Large intestine (tissue), 12 donors: ENCODE measurements around the gene C4B. TPM values are rescaled to one million over a fixed set of nuclear protein-coding genes. Genes with fewer than 3 reads are reported as not detected.
"Not testable (repeated sequence)": the region's sequence is repeated elsewhere in the genome, so short reads cannot be mapped to it uniquely, and the experiment has no call there.

Experiments
- DNase-seq, 2 donors: peaks; one replicate each; pipeline versions ENCODE4 v3.0.0 to v3.0.0-alpha.2; 2013
- H3K27ac ChIP-seq: one replicate; pipeline ENCODE4 v1.5.1; 2013; ENCODE audit warnings: low read length
- H3K27me3 ChIP-seq: 2 replicates; pipeline ENCODE4 v1.6.1; 2013; ENCODE audit warnings: low read length; ENCODE audit not compliant: control insufficient read depth, insufficient read depth
- H3K36me3 ChIP-seq: 2 replicates; pipeline ENCODE4 v1.6.1; 2013; ENCODE audit warnings: low read length; ENCODE audit not compliant: control insufficient read depth, insufficient read depth
- H3K4me1 ChIP-seq: one replicate; pipeline ENCODE4 v1.6.1; 2013; ENCODE audit warnings: low read length; ENCODE audit not compliant: control insufficient read depth, insufficient read depth
- H3K4me3 ChIP-seq: one replicate; pipeline ENCODE4 v1.5.1; 2013; ENCODE audit warnings: low read length
- H3K9me3 ChIP-seq: one replicate; pipeline ENCODE4 v1.6.1; 2013; ENCODE audit warnings: mild to moderate bottlenecking, low read depth, low read length, moderate library complexity; ENCODE audit not compliant: control insufficient read depth
- WGBS: methylation state at CpG from one replicate; pipeline ENCODE4 v1.1.5; 2013; ENCODE audit warnings: low lambda C conversion rate; ENCODE audit not compliant: insufficient coverage; 5-methylcytosine and 5-hydroxymethylcytosine counted together
- long read RNA-seq, 11 donors: transcript quantifications; one replicate each; lab custom pipeline, GENCODE V29; 2026
- polyA plus RNA-seq: library from polyadenylated mRNA; unstranded; fragments of 120-200 nt; gene quantifications from one replicate; pipeline ENCODE4 v1.2.1, GENCODE V29; 2013

The C4B gene
- 91.2 TPM for polyA plus RNA-seq
- long read RNA-seq, donor 1, full-length matches to known transcripts: 1 of 1 reads
- long read RNA-seq, donor 1, partial matches to known transcripts: 0 of 1 reads
- long read RNA-seq, donor 1, other reads (novel, unspliced or antisense): 0 of 1 reads
- long read RNA-seq, donor 2, full-length matches to known transcripts: 6 of 23 reads
- long read RNA-seq, donor 2, partial matches to known transcripts: 17 of 23 reads
- long read RNA-seq, donor 2, other reads (novel, unspliced or antisense): 0 of 23 reads
- long read RNA-seq, donor 3, partial matches to known transcripts: 12 of 12 reads
- long read RNA-seq, donor 3, other reads (novel, unspliced or antisense): 0 of 12 reads
- long read RNA-seq, donor 4: 0 reads
- long read RNA-seq, donor 5: 0 reads
- long read RNA-seq, donor 6, partial matches to known transcripts: 10 of 10 reads
- long read RNA-seq, donor 6, other reads (novel, unspliced or antisense): 0 of 10 reads
- long read RNA-seq, donor 7, partial matches to known transcripts: 0 of 1 reads
- long read RNA-seq, donor 7, other reads (novel, unspliced or antisense): 0 of 1 reads
- long read RNA-seq, donor 8, partial matches to known transcripts: 15 of 17 reads
- long read RNA-seq, donor 8, other reads (novel, unspliced or antisense): 0 of 17 reads
- long read RNA-seq, donor 9, partial matches to known transcripts: 19 of 20 reads
- long read RNA-seq, donor 9, other reads (novel, unspliced or antisense): 0 of 20 reads
- long read RNA-seq, donor 10, full-length matches to known transcripts: 3 of 9 reads
- long read RNA-seq, donor 10, partial matches to known transcripts: 6 of 9 reads
- long read RNA-seq, donor 10, other reads (novel, unspliced or antisense): 0 of 9 reads
- long read RNA-seq, donor 11, partial matches to known transcripts: 11 of 11 reads
- long read RNA-seq, donor 11, other reads (novel, unspliced or antisense): 0 of 11 reads

GRCh38 chr6:32014547-32014946, at the start of gene C4B:
Gene C4B, plus strand, starts transcription at chr6:32014795. Its CDS starts 51 bp downstream, at chr6:32014846.
- not testable (repeated sequence) for DNase-seq, H3K4me3 ChIP-seq, H3K27ac ChIP-seq, H3K9me3 ChIP-seq, H3K4me1 ChIP-seq, H3K27me3 ChIP-seq, H3K36me3 ChIP-seq
- WGBS: no CpG with 5 or more reads among the region's 6 CpGs

- no peak for DNase-seq
- WGBS: no CpG with 5 or more reads among the region's 13 CpGs
- peaks cover 3% of the 10 kb centered on the region for H3K4me1 ChIP-seq
- no peaks in the 10 kb centered on the region for H3K9me3 ChIP-seq
- peaks cover 91% of the 10 kb centered on the region for H3K36me3 ChIP-seq
- H3K4me3 ChIP-seq: no peak overlapping the region
- no peak overlapping the region for H3K27ac ChIP-seq
- H3K27me3 ChIP-seq: no peaks in the 10 kb centered on the region
Observed at GRCh38 chr6:31965700-31966099, 48.9 kb upstream of the C4B start.

GRCh38 chr6:31966506-31966905, 48.1 kb upstream of the C4B start:
- H3K4me1 ChIP-seq: peaks cover 11% of the 10 kb centered on the region
- H3K27me3 ChIP-seq: no peaks in the 10 kb centered on the region
- no CpG with 5 or more reads among the region's 7 CpGs for WGBS
- H3K9me3 ChIP-seq: no peaks in the 10 kb centered on the region
- no peak overlapping the region for H3K4me3 ChIP-seq
- H3K36me3 ChIP-seq: peaks cover 83% of the 10 kb centered on the region
- DNase-seq: no peak
- no peak overlapping the region for H3K27ac ChIP-seq

GRCh38 chr6:31966997-31967925, 47.3 kb upstream of the C4B start:
- no peak overlapping the region for H3K27ac ChIP-seq
- H3K9me3 ChIP-seq: no peaks in the 10 kb centered on the region
- peaks cover 76% of the 10 kb centered on the region for H3K36me3 ChIP-seq

GRCh38 chr6:31967926-31968320, 46.7 kb upstream of the C4B start:
- WGBS: no CpG with 5 or more reads among the region's 3 CpGs
- no peaks in the 10 kb centered on the region for H3K27me3 ChIP-seq
- no peak for DNase-seq
- no peak overlapping the region for H3K27ac ChIP-seq
- H3K4me1 ChIP-seq: peaks cover 13% of the 10 kb centered on the region
- no peak overlapping the region for H3K4me3 ChIP-seq
- peaks cover 69% of the 10 kb centered on the region for H3K36me3 ChIP-seq
- no peaks in the 10 kb centered on the region for H3K9me3 ChIP-seq

More at GRCh38 chr6:31966997-31967925, 47.3 kb upstream of the C4B start:
- Histone ChIP-seq H3K4me3 (no peak overlapping the region), H3K27me3 (no peaks in the 10 kb centered on the region), H3K4me1 (peaks cover 11% of the 10 kb centered on the region)
- 100% methylated on average over 1 of the region's 10 CpGs for WGBS
- DNase-seq: no peak

GRCh38 chr6:31968326-31968725, 46.3 kb upstream of the C4B start:
- Histone ChIP-seq H3K4me1 (peaks cover 16% of the 10 kb centered on the region), H3K27ac (no peak overlapping the region), H3K27me3 (no peaks in the 10 kb centered on the region), H3K4me3 (no peak overlapping the region), H3K36me3 (peaks cover 65% of the 10 kb centered on the region), H3K9me3 (no peaks in the 10 kb centered on the region)
- no CpG with 5 or more reads among the region's 11 CpGs for WGBS
- no peak for DNase-seq

GRCh38 chr6:31968791-31969711, 45.5 kb upstream of the C4B start:
- no CpG with 5 or more reads among the region's 23 CpGs for WGBS
- Histone ChIP-seq H3K27ac (no peak overlapping the region), H3K4me3 (no peak overlapping the region), H3K36me3 (peaks cover 58% of the 10 kb centered on the region), H3K4me1 (peaks cover 17% of the 10 kb centered on the region), H3K9me3 (no peaks in the 10 kb centered on the region), H3K27me3 (no peaks in the 10 kb centered on the region)
- DNase-seq: no peak

- no peak overlapping the region for H3K4me3 ChIP-seq
- peaks cover 53% of the 10 kb centered on the region for H3K36me3 ChIP-seq
- no peak overlapping the region for H3K27ac ChIP-seq
- WGBS: 80% methylated on average over 1 of the region's 17 CpGs
- no peaks in the 10 kb centered on the region for H3K9me3 ChIP-seq
- DNase-seq: no peak
- H3K4me1 ChIP-seq: peaks cover 17% of the 10 kb centered on the region
- no peaks in the 10 kb centered on the region for H3K27me3 ChIP-seq
Observed at GRCh38 chr6:31969712-31970603, 44.6 kb upstream of the C4B start.
